Activated naive CD4-positive, alpha-beta T cell treated with anti-CD3 and anti-CD28 coated beads, Interleukin-2, amount 10 ng/mL, durations not matched to agents 7 days and 5 days (primary cell): ENCODE data around the gene GPR153.

Experiments
- CTCF ChIA-PET: fragments of 350-600 bp; sonication (Branson Sonifier 250); formaldehyde crosslinking; loops from one replicate; lab custom pipeline; 2021; ENCODE audit warnings: antibody characterized with exemption; lab: Charles Lee
- DNase-seq: peaks from one replicate; pipeline ENCODE4 v3.0.0-alpha.2; 2020
- H3K27ac Mint-ChIP-seq: one replicate; pipeline ENCODE4 v1.8.0; 2021; ENCODE audit warnings: mild to moderate bottlenecking, moderate library complexity, mixed read lengths
- H3K27me3 Mint-ChIP-seq: one replicate; pipeline ENCODE4 v1.8.0; 2021; ENCODE audit warnings: mild to moderate bottlenecking, mixed read lengths
- H3K36me3 Mint-ChIP-seq: one replicate; pipeline ENCODE4 v1.8.0; 2021; ENCODE audit warnings: mixed read lengths
- H3K4me1 Mint-ChIP-seq: one replicate; pipeline ENCODE4 v1.8.0; 2021; ENCODE audit warnings: mixed read lengths
- H3K4me3 Mint-ChIP-seq: one replicate; pipeline ENCODE4 v1.8.0; 2021; ENCODE audit warnings: mild to moderate bottlenecking, moderate library complexity, mixed read lengths
- H3K9me3 Mint-ChIP-seq: one replicate; pipeline ENCODE4 v1.8.0; 2021; ENCODE audit warnings: mixed read lengths

GPR153 gene

GRCh38 chr1:6197746-6198427 is 63.0 kb downstream of the GPR153 start:
- no peaks in the 10 kb centered on the region for H3K27me3 Mint-ChIP-seq

More at GRCh38 chr1:6197746-6198427, 63.0 kb downstream of the GPR153 start:
- CTCF ChIA-PET, result interaction anchor here (0.8 to 0.9 kb wide), 2 partner anchors 48 to 148 kb away, joined by 3 read pairs; no protein-coding TSS in a partner anchor
- Mint-ChIP-seq H3K4me1 (peaks cover 47% of the 10 kb centered on the region), H3K36me3 (peaks cover 35% of the 10 kb centered on the region), H3K27ac (peak overlapping the region; percentile 64), H3K9me3 (no peaks in the 10 kb centered on the region), H3K4me3 (peak overlapping the region; percentile 76)
- DNase-seq, result no peak
